GM20000 (cell line): ENCODE results near the gene TRAPPC8.

ENCODE experiments used
- DNase-seq: peaks from one replicate; pipeline ENCODE4 v3.0.0; 2012; ENCODE audit warnings: low spot score
- CTCF ChIP-seq: IDR thresholded peaks from 2 replicates; pipeline ENCODE4 v1.5.1; 2012; ENCODE audit warnings: mild to moderate bottlenecking, control low read depth; ENCODE audit errors: extremely low read depth, missing control alignments

The TRAPPC8 gene

DNA sequence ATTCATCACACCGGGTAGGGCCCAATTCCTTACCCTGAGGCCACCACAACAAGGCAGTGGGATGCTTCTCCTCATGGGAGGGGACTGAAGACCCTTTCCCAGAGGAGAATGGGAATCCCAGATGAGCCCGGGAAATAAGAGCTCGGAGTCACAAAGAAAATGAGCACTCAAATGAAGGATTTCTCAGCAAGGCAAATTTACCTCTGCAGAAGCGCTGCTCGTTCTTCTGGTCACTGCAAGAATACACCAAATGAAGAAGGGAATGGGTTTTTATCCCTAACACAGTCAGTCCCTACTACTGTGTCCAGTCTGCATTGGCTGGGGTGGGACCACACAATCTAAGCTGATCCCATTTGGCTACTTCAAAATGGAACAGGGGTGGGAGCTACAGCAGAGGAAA lies 35.7 kb upstream of the TRAPPC8 start:
- no peak for TF ChIP-seq CTCF
- no peak for DNase-seq

GRCh38 chr18:31977270-31977872 lies 34.4 kb upstream of the TRAPPC8 start:
- TF ChIP-seq CTCF: peak; percentile 41

DNA sequence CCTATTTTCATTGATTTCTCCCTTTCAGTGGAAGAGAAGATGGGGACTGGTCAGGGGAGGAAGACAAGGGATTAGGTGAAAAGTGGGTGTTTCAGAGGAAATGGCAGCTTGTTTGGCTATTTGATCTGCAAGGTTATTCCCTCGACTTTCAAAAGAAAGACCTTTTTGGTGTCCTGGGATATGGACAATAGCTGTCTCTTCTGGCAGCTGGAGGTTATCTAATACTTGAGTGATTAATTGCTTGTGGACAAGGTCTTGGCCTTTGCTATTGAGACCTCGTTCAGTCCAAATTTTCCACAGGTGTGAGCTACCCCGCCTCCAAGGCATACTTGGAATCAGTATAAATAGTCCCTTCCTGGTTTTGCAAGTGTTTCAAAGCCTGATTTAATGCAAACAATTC lies 33.3 kb upstream of the TRAPPC8 start:
- no peak for TF ChIP-seq CTCF
- no peak for DNase-seq

More at GRCh38 chr18:31977270-31977872, 34.4 kb upstream of the TRAPPC8 start:
- DNase-seq: peak; percentile 30

DNA sequence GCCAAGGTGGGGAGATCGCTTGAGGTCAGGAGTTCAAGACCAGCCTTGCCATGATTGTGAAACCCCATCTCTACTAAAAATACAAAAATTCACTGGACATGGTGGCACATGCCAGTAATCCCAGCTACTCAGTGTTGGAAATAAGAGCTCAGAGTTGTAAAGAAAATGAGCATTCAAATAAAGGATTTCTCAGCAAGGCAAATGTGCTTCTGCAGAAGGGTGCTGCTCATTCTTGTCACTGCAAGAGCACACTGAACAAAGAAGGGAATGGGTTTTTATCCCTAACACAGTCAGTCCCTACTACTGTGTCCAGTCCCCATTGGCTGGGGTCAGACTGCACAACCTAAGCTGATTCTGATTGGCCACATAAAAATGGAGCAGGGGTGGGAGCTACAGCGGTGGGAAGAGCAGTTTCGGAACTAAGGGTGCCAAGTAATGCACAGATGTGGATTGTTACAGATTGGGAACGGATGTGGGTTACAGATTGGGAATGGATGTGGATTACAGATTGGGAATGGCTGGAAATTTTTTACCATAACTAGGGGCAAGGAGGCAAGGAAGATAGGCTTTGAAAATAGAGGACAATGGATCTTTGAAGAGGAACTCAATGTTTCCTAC lies 31.1 kb upstream of the TRAPPC8 start:
- DNase-seq: no peak
- TF ChIP-seq CTCF: no peak

GRCh38 chr18:31970617-31971016 lies 27.7 kb upstream of the TRAPPC8 start:
- no peak for TF ChIP-seq CTCF
- no peak for DNase-seq

GRCh38 chr18:31965316-31965970 lies 22.5 kb upstream of the TRAPPC8 start:
- TF ChIP-seq CTCF: no peak
- DNase-seq: no peak

DNA sequence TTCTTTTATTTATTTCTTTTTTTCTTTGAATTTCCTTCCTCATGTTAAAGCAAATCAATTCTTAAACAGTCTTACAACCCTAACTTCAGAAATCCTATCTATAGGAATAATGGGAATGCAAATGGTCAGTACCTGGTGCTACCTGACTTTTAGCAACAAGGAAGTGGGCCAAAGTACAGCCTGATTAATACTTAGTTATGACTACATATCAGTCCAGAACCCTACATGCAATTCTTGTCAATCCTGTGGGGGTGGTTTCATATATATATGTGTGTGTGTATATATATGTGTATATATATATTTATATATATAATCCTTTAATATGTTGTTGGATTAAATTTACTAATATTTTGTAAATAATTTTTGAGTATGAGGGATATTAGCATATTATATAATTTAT lies 14.8 kb upstream of the TRAPPC8 start:
- no peak for DNase-seq
- TF ChIP-seq CTCF: no peak
